Vagina (tissue), 2 donors: ENCODE measurements around the gene ANO2.

Experiments
- CTCF ChIP-seq, 3 experiments: fragments of 450-650 bp in 2 of 3; fragments of 200-600 bp in 1 of 3; sonication (generic) in 1 of 3; IDR thresholded peaks; one replicate each; pipeline ENCODE4 v1.5.1; 2017 to 2019; ENCODE audit warnings: antibody characterized with exemption in 3 of 3, mild to moderate bottlenecking in 2 of 3, moderate library complexity in 2 of 3
- POLR2A ChIP-seq, 2 donors: fragments of 450-650 bp; IDR thresholded peaks; one replicate each; pipeline ENCODE4 v1.6.1; 2017; ENCODE audit warnings: antibody characterized with exemption in 2 of 2, mild to moderate bottlenecking in 2 of 2, moderate library complexity in 2 of 2
- POLR2AphosphoS5 ChIP-seq, 2 donors: sonication (generic); formaldehyde crosslinking; IDR thresholded peaks; one replicate each; pipeline ENCODE4 v1.9.0; 2017; ENCODE audit warnings: antibody characterized with exemption in 2 of 2, mild to moderate bottlenecking in 2 of 2, low read depth in 1 of 2; ENCODE audit not compliant: insufficient read depth in 1 of 2

DNA sequence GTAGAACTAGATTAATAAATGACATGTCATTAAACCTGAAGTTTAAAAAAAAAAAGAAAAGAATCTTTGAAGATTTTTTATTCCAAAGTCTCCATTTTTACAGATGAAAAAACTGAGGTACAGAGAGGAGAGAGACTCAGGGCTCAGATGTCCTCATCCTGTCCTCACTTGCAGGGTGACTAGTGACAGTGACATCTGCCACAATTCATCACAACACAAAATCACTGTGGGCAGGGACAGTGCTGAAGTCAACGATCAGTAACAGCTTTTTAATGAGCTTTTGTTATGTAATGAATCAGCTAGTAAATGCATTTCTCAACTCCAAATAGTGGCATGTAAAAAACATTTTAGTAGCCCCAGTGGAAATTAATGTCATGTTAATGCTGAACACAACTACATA lies 374.6 kb downstream of the ANO2 start:
- TF ChIP-seq POLR2AphosphoS5 (IDR thresholded peaks at IDR 0.05; ENCODE audit: insufficient read depth in 1 of 2, low read depth in 1 of 2) (no peak), CTCF (IDR thresholded peaks at IDR 0.05) (no peak), POLR2A (IDR thresholded peaks at IDR 0.05) (no peak)
